HG02588 (cell line): ENCODE data around the gene GLIS1.
"Not testable (repeated sequence)": the region's sequence is repeated elsewhere in the genome, so short reads cannot be mapped to it uniquely, and the experiment has no call there.

Experiments
- ATAC-seq: cut with Tn5 transposase; IDR thresholded peaks from one replicate; pipeline ENCODE4 v1.9.1; 2021; ENCODE audit warnings: mild to moderate bottlenecking, moderate library complexity; ENCODE audit not compliant: unreplicated experiment

GLIS1 gene

GRCh38 chr1:53739109-53739681 is at the start of gene GLIS1:
Gene GLIS1, minus strand, starts transcription at chr1:53739164. Its CDS starts 1,100 bp downstream, at chr1:53738064.
- peak; percentile 93 for ATAC-seq

GRCh38 chr1:53787655-53788054 is 48.7 kb upstream of the GLIS1 start:
- ATAC-seq, result no peak

- no peak for ATAC-seq
Measured at GRCh38 chr1:53783056-53783455, 44.1 kb upstream of the GLIS1 start.

GRCh38 chr1:53781654-53782053 is 42.7 kb upstream of the GLIS1 start:
- no peak for ATAC-seq

GRCh38 chr1:53777272-53777671 is 38.3 kb upstream of the GLIS1 start:
- ATAC-seq, result no peak

GRCh38 chr1:53771648-53772047 is 32.7 kb upstream of the GLIS1 start:
- no peak for ATAC-seq

- ATAC-seq, result no peak
Measured at GRCh38 chr1:53769780-53770179, 30.8 kb upstream of the GLIS1 start.

- ATAC-seq, result no peak
Measured at GRCh38 chr1:53769184-53769583, 30.2 kb upstream of the GLIS1 start.

GRCh38 chr1:53766831-53767405 is 28.0 kb upstream of the GLIS1 start:
- ATAC-seq, result no peak

GRCh38 chr1:53766194-53766742 is 27.3 kb upstream of the GLIS1 start:
- no peak for ATAC-seq

- no peak for ATAC-seq
Measured at GRCh38 chr1:53765657-53766056, 26.7 kb upstream of the GLIS1 start.

GRCh38 chr1:53763911-53764310 is 24.9 kb upstream of the GLIS1 start:
- ATAC-seq, result no peak

- ATAC-seq, result no peak
Measured at GRCh38 chr1:53763461-53763860, 24.5 kb upstream of the GLIS1 start.

GRCh38 chr1:53760497-53760896 is 21.5 kb upstream of the GLIS1 start:
- ATAC-seq, result not testable (repeated sequence)

GRCh38 chr1:53755874-53756273 is 16.9 kb upstream of the GLIS1 start:
- no peak for ATAC-seq

- no peak for ATAC-seq
Measured at GRCh38 chr1:53754484-53755312, 15.7 kb upstream of the GLIS1 start.

- no peak for ATAC-seq
Measured at GRCh38 chr1:53752281-53752680, 13.3 kb upstream of the GLIS1 start.

- ATAC-seq, result no peak
Measured at GRCh38 chr1:53747841-53748240, 8.9 kb upstream of the GLIS1 start.

GRCh38 chr1:53740621-53741105 is 1.7 kb upstream of the GLIS1 start:
- no peak for ATAC-seq

GRCh38 chr1:53738205-53739108 is 507 bp downstream of the GLIS1 start:
- peak; percentile 11 for ATAC-seq
